CD4-positive, alpha-beta T cell treated with Interleukin-4 for 1 hour (primary cell): ENCODE measurements around the gene CENPP.

ENCODE experiments used
- DNase-seq, 2 donors: peaks; one replicate each; pipeline ENCODE4 v3.0.0-alpha.2; 2020 to 2022

Gene CENPP

GRCh38 chr9:92483627-92484545 is 158.1 kb downstream of the CENPP start:
- no peak for DNase-seq

GRCh38 chr9:92484563-92484962 is 158.8 kb downstream of the CENPP start:
- no peak for DNase-seq

- DNase-seq, result no peak
These were observed 160.6 kb downstream of the CENPP start for GRCh38 chr9:92486371-92486770.

GRCh38 chr9:92488681-92489550 is 163.2 kb downstream of the CENPP start:
- DNase-seq, result no peak

- DNase-seq, result no peak
These were observed 167.1 kb downstream of the CENPP start for GRCh38 chr9:92492781-92493401.

GRCh38 chr9:92493749-92494387 is 168.1 kb downstream of the CENPP start:
- no peak for DNase-seq

- no peak for DNase-seq
These were observed 169.1 kb downstream of the CENPP start for GRCh38 chr9:92494856-92495255.

- DNase-seq, result no peak
These were observed 170.8 kb downstream of the CENPP start for GRCh38 chr9:92496396-92497176.

GRCh38 chr9:92499701-92500100 is 173.9 kb downstream of the CENPP start:
- DNase-seq, result no peak

GRCh38 chr9:92500725-92501124 is 175.0 kb downstream of the CENPP start:
- DNase-seq, result no peak

GRCh38 chr9:92501671-92502393 is 176.1 kb downstream of the CENPP start:
- no peak for DNase-seq

- no peak for DNase-seq
These were observed 177.4 kb downstream of the CENPP start for GRCh38 chr9:92503156-92503555.

GRCh38 chr9:92504881-92505280 is 179.1 kb downstream of the CENPP start:
- DNase-seq, result no peak

- no peak for DNase-seq
These were observed 180.6 kb downstream of the CENPP start for GRCh38 chr9:92506184-92506857.

GRCh38 chr9:92507005-92507404 is 181.3 kb downstream of the CENPP start:
- no peak for DNase-seq

- no peak for DNase-seq
These were observed 181.7 kb downstream of the CENPP start for GRCh38 chr9:92507496-92507895.

- no peak for DNase-seq
These were observed 182.5 kb downstream of the CENPP start for GRCh38 chr9:92508018-92508820.

- DNase-seq, result no peak
These were observed 183.3 kb downstream of the CENPP start for GRCh38 chr9:92509050-92509449.

GRCh38 chr9:92510747-92511146 is 185.0 kb downstream of the CENPP start:
- no peak for DNase-seq

GRCh38 chr9:92512622-92513021 is 186.9 kb downstream of the CENPP start:
- DNase-seq, result no peak
